ENCODE measurements around the gene ETNK2.

Gene ETNK2

GRCh38 chr1:204151552-204152309 is at the start of gene ETNK2:
Gene ETNK2 (minus strand): TSS chr1:204152044. CDS start chr1:204151852, 192 bp downstream.
- DNase-seq (ENCODE audit: low read depth): peak; percentile 34

DNA sequence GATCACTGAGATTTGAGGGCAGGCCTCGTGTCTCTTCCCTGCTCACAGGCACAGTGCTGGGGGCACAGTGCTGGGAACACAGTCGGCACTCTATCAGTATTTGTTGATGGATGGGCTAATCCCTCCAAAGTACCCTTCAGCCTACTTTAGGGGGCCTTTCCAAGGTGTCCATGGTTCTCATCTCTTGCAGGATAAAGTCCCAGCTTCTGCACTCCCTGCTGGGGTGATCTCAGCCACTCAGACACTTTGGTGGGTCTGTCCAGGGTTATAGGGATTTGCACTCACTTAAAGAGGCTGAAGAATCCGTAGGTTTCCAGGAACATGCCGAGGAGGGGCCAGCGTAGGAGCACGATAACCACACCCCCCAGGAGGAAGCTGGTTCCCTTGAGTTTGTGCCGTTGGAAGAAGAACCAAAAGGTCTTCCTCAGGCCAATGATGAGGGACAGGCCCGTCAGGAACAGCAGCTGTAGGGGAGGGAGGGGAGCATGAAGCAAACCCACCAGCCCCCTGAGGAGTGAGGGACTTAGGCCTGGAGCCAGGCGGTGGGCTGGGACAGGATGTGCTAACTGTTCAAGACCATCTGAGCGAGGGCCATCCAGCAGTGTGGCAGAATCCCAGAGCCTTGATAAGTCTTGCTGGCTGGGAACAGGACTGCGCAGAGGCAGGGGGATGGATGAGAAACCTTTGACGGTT is 49.6 kb upstream of the ETNK2 start:
- DNase-seq (ENCODE audit: low read depth): no peak

DNA sequence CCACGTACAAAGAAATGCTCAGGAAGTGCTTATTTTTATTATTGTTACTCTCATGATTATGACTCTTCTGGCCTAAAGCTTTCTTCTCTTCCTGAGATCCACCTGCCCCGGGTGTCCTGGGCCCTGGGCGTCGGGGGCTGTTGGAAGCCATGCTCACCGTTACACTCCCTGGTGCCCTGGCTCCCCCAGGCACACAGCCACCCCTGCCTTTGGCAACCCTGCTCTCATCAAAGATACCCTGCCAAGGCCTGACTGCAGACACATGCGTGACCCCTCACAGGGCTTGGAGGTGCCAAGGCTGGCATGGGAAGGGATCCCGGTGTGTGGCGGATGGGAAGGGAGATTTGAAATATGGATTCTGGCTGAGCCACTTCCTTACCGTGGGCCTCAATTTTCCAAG is 47.7 kb upstream of the ETNK2 start:
- no peak for DNase-seq (ENCODE audit: low read depth)

- DNase-seq (ENCODE audit: low read depth): peak; percentile 90
Observed at GRCh38 chr1:204198348-204199340, 46.8 kb upstream of the ETNK2 start.

DNA sequence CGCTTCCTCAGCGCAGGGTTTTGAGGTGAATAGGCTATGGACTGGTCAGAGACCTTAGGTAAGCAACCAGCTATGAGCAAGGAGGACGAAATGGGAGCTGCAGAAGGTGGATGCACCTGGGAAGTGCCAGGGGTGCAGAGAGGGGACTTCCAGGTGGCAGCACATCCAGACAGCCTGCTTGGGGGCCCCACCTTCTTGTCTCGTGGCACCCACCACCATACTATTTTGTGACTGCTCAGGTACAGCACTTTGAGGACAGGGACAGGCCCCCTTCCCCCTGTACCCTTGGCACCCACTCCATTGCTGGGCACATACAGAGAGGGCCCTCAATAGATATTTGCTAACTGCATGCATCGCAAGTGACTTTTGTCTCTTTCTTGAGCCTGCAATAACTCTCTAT is 45.2 kb upstream of the ETNK2 start:
- DNase-seq (ENCODE audit: low read depth): no peak

- DNase-seq (ENCODE audit: low read depth): no peak
Observed at GRCh38 chr1:204196068-204196795, 44.4 kb upstream of the ETNK2 start, which contains the start of gene KISS1. Gene KISS1 (minus strand): TSS chr1:204196491. CDS start chr1:204192876, 3,615 bp downstream.

DNA sequence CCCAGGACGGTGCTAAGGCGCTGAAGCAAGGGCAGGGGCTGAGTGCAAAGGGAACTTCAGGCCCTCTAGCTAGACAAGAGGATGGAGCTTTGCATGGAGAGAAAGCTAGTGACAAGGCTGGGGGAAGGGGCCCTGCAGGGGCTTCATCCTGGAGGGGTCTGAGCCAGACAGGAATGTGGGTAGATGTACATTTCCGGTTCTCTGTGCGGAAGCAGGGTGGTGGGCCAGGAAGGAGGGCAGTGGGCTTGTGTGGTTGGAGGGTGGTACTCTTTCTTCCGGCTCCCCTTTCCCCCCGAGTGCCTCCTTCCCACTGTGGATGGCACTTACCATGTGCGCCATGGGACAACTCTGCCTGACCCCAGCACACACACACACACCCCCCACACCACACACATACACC is 42.9 kb upstream of the ETNK2 start:
- DNase-seq (ENCODE audit: low read depth): no peak

DNA sequence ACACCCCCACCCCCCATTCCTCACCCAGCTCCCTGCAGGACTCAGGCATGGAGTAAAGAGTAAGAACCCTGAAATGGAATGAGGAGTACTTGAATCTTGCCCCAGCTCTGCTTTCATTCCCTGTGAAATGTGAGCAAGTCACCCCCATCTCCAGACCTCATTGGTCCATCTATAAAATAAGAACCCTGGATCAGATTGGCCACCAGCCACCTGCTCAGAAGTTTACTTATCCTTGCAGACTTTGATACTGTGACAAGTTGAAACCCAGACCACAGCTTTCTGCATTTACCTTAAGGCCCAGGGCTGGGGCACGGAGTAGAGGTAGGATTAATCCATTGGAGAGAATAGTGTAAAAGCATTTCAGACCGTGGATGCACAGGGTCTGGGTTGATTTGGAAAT is 42.2 kb upstream of the ETNK2 start:
- no peak for DNase-seq (ENCODE audit: low read depth)

DNA sequence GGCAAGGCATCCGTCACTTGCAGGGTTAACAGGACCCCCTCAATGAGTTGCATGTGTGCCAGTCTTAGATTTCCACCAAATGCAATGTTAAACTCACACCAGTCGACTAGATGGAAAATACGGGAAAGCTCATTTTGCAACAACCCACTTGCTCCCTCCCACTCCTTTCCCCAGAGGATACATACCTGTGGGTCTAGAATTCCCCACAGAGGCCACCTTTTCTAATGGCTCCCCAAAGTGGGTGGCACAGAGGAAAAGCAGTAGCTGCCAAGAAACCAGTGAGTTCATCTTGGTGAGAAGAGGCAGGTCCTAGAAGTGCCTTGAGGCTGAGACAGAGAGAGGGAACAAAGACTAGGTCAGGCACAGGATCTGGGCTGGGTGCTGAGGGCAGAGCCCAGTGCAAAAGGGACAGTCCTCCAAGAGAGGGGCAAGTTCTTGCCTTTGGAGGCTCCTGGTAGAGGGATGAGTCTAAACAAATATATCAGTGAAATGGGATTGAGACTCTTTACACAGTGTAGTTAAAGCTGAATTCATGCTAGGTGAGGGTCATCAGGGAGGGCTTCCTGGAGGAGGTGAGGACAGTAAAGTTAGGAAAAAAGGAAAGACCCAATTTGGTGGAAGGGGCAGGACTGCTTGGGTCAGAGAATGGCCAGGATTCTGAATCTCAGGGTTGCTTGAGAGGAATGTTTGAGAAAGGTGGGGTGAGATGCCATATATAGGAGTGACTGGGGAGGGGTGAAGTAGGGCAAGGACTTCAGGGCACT is 40.9 kb upstream of the ETNK2 start:
- no peak for DNase-seq (ENCODE audit: low read depth)

DNA sequence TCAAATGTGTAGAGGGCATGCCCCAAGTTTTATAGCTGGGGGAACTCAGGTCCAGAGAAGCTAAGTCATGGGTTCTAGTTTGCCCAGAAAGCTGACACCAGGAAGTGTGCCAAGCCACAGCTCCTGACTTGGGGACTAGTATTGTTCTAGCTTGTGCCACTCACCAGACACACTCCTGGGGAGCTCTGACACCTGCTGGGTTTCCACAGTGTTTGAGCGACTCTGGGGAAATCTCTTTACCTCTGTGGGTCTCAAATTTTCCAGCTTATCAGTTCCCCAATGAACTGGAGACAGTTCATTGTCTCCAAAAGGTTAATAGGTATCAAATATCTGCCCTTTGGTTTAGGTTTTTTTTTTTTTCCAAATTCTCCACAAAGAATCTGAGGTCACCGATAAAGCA is 40.2 kb upstream of the ETNK2 start:
- no peak for DNase-seq (ENCODE audit: low read depth)

- no peak for DNase-seq (ENCODE audit: low read depth)
Observed at GRCh38 chr1:204191456-204191855, 39.6 kb upstream of the ETNK2 start.

DNA sequence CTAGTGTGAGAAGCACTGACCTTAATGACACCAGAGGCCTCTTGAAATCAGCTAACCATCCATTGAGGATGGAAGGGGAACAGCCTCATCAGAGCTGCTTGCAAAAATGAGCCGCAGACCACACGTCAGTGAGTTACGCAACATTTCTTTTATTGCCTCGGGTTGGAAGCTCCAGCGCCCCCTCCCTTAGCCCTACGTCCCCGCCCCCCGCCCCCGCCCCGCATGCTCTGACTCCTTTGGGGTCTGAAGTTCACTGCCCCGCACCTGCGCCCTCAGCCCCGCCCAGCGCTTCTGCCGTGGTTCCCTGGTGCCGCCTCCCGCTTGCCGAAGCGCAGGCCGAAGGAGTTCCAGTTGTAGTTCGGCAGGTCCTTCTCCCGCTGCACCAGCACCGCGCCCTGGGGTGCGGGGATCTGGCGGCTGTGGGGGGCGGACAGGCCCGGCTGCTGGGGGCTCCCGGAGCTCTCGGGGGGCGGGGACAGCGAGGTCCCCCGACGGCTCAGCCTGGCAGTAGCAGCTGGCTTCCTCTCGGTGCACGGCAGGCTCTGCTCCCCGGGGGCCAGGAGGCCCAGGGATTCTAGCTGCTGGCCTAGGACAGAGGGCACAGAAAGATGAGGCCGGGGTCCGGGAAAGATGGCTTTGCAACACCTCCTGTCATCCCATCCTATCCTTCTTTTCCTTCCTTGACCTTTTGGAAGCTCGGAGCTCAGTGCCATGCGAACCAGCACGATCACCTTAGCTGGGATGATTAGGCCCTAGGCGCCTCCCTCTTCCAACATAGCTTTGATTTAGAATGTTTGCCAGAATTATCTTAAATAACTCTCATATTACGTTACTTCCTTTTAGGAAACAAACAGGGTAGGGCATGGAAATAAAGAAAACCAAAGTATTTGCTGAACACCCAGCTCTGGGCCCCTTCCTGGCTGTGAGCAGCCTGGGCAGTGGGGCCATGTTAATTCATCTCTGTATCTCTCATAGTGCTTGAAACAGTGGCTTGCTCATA is 38.7 kb upstream of the ETNK2 start:
- DNase-seq (ENCODE audit: low read depth): peak; percentile 78

GRCh38 chr1:204188959-204189639 is 37.3 kb upstream of the ETNK2 start:
- no peak for DNase-seq (ENCODE audit: low read depth)

DNA sequence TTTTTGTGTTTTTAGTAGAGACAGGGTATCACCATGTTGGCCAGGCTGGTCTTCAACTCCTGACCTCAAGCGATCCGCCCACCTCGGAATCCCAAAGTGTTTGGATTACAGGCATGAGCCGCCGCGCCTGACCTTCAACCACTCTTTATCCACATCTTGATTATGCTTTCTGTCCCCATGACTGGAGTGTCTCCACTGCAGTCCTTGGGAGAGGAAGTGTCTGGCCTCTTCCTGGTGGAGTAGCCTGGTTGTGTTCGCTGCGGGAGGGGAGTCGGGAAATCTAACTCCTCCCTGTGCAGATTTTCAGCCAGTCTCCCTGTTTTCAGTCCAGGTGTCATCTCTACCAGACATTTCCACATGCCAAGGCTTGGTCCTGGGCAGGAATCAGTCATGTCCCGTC is 34.8 kb upstream of the ETNK2 start:
- no peak for DNase-seq (ENCODE audit: low read depth)

DNA sequence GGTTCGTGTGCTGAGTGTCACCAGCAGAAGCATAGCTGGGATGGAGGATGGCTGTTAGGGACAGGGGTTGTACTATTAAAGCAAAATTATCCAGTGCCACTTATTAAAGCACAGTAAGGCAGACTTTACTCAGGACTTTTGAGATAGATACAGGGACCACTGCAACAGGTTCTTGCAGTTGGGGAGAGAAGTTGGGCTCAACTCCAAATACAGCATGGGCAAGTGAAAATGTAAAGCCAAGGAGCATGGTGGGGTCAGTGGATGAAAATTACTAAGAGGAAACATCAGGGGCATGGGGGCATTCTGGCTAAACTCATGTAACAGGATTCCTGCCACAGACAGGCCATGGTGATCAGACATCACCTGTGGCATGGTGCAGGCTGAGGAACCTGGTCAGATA is 29.3 kb upstream of the ETNK2 start:
- no peak for DNase-seq (ENCODE audit: low read depth)

GRCh38 chr1:204180133-204180532 is 28.3 kb upstream of the ETNK2 start:
- DNase-seq (ENCODE audit: low read depth): no peak

DNA sequence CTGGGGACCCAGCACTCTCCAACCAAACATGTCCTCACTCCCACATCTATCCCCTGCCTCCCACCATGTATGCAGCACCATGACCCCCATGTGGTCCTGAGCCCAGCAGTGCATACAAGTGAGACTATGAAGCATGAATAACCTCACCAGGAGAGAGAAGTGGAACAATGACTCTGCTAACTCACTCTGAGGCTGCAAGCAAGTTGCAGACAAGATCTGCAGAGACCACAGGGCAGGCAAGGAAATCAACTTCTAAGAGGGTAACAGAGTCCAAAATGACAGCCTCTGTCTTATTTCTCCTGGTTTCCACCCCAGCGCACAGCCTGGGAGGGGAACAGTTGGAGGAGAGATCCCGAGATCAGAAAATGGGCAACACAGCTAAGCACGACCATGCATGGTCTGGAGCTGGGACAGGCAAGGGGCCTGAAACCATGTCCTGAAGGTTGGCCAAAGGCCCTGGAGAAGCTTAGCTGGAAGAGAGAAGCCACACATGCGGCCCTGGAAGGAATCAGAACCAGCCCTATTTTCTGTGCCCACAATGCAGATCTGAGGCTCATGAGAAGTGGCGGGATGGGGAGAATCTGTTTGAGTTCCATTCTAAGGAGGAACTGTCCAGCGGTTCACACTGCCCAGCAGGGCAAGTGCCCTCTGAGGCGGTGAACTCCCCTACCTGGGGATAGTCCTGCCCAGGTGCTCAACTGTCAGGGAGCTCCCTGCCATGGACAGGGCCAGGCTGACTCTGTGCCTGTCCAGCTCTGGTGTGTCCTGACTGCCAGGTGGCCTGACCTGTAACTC is 26.8 kb upstream of the ETNK2 start:
- DNase-seq (ENCODE audit: low read depth): no peak

GRCh38 chr1:204177133-204177532 is 25.3 kb upstream of the ETNK2 start:
- DNase-seq (ENCODE audit: low read depth): no peak
